Effector memory CD4-positive, alpha-beta T cell (primary cell): ENCODE results near the gene MCTP2.

Source experiments
- DNase-seq, 3 donors: peaks; one replicate each; pipeline ENCODE4 v3.0.0-alpha.2; 2020
- H3K27ac ChIP-seq: 2 replicates; pipeline ENCODE4 v1.7.0; 2013; ENCODE audit warnings: mild to moderate bottlenecking, low read length, moderate library complexity; ENCODE audit not compliant: insufficient read depth, poor library complexity, severe bottlenecking
- H3K27me3 ChIP-seq: replicated peaks from 2 replicates; pipeline ENCODE4 v1.7.0; 2013; ENCODE audit warnings: mild to moderate bottlenecking, low read length; ENCODE audit not compliant: insufficient read depth, control insufficient read depth, poor library complexity, severe bottlenecking
- H3K36me3 ChIP-seq: 2 replicates; pipeline ENCODE4 v1.7.0; 2013; ENCODE audit warnings: mild to moderate bottlenecking, low read length, moderate library complexity; ENCODE audit not compliant: control insufficient read depth, insufficient read depth
- H3K4me1 ChIP-seq: 2 replicates; pipeline ENCODE4 v1.7.0; 2013; ENCODE audit warnings: low read length, mild to moderate bottlenecking; ENCODE audit not compliant: control insufficient read depth, insufficient read depth, poor library complexity, severe bottlenecking
- H3K4me3 ChIP-seq: 2 replicates; pipeline ENCODE4 v1.7.0; 2013; ENCODE audit warnings: low read length, low read depth, mild to moderate bottlenecking; ENCODE audit not compliant: insufficient read depth, poor library complexity, severe bottlenecking
- H3K9me3 ChIP-seq: 2 replicates; pipeline ENCODE4 v1.7.0; 2013; ENCODE audit warnings: mild to moderate bottlenecking, low read length, moderate library complexity; ENCODE audit not compliant: control insufficient read depth

Gene MCTP2

DNA sequence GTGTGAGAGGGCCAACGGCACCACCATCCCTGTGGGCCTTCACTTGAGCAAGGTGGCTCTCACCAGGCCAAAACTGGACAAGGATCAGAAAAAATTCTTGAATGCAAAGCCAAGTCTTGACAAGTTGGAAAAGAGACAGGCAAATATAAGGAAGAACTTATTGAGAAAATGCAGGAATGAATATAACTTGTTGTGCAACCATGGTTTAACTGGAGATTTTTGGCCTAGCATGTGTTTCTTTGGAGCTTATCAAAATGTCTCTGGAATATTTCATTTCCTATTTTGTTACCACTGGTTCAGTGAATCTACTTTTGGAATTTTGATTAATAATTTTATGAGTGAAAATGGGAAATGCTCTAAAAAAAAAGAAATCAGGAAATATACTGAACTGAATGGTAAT lies 42.5 kb downstream of the MCTP2 start:
- Histone ChIP-seq H3K4me3 (no peak overlapping the region), H3K4me1 (no peaks in the 10 kb centered on the region), H3K27ac (no peak overlapping the region), H3K27me3 (no peaks in the 10 kb centered on the region), H3K36me3 (no peaks in the 10 kb centered on the region), H3K9me3 (no peaks in the 10 kb centered on the region)
- no peak for DNase-seq

DNA sequence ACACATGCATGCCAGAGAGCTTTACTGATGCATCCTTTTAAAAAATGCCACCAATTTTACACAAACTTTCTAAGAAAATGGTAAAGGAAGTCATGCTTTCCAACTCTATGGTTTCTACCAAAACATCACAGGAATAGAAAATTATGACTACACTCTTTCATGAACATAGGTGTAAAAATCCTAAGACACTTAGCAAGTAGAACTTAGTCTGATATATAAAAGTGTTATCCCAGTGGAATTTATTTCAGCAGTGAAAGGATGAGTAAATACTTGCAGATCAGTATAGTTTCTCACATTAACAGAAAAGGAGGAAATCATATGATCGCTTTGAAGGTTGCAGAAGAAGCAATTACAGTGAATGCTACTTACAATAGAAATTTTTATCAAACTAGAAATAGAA lies 43.4 kb downstream of the MCTP2 start:
- no peaks in the 10 kb centered on the region for H3K4me1 ChIP-seq
- no peaks in the 10 kb centered on the region for H3K9me3 ChIP-seq
- H3K4me3 ChIP-seq = no peak overlapping the region
- H3K27me3 ChIP-seq = no peaks in the 10 kb centered on the region
- no peaks in the 10 kb centered on the region for H3K36me3 ChIP-seq
- H3K27ac ChIP-seq = no peak overlapping the region
- no peak for DNase-seq

DNA sequence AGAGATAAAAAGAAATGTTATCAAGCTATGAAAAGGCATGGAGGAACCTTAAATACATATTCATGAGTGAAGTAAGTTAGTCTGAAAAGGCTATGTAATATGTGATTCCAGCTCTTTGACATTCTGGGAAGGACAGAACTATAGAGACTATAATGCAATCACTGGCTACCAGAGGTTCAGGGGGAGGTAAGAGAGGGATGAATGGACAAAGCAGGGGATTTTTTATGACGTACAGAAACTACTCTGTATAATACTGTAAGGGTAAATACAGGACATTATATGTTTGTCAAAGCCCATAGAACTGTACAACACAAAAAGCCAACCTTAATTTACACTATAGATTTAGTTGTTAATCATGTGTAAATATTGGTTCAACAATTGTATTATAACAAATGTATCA lies 46.1 kb downstream of the MCTP2 start:
- no peaks in the 10 kb centered on the region for H3K4me1 ChIP-seq
- H3K9me3 ChIP-seq = no peaks in the 10 kb centered on the region
- H3K4me3 ChIP-seq = no peak overlapping the region
- no peak for DNase-seq
- no peaks in the 10 kb centered on the region for H3K36me3 ChIP-seq
- H3K27me3 ChIP-seq = no peaks in the 10 kb centered on the region
- H3K27ac ChIP-seq = no peak overlapping the region

DNA sequence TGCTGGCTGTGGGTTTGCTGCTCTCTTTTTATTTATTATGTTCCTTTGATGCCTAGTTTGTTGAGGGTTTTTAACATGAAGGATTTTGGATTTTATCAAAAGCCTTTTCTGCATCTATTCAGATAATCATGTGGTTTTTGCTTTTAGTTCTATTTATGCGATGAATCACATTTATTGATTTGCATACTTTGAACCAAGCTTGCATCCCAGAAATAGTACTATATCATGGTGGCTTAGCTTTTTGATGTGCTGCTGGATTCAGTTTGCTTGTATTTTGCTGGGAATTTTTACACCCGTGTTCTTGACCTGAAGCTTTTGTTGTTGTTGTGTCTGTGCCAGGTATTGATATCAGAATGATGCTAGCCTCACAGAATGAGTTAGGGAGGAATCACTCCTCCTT lies 48.4 kb downstream of the MCTP2 start:
- Histone ChIP-seq H3K9me3 (no peaks in the 10 kb centered on the region), H3K36me3 (no peaks in the 10 kb centered on the region), H3K4me1 (no peaks in the 10 kb centered on the region), H3K27ac (no peak overlapping the region), H3K4me3 (no peak overlapping the region), H3K27me3 (no peaks in the 10 kb centered on the region)
- DNase-seq = no peak

DNA sequence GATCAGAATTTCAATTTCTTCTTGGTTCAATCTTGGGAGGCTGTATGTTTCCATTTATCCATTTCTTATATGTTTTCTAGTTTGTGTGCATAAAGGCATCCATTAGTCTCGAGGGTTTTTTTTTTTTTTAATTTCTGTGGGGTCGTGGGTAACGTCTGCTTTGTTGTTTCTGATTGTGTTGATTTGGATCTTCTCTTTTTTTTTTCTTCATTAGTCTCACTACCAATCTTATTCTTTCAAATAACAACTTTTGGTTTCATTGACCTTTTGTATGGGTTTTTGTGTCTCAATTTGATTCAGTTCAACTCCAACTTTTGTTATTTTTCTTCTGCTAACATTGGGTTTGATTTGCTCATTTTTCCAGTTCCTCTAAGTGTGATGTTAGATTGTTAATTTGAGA lies 48.9 kb downstream of the MCTP2 start:
- Histone ChIP-seq H3K4me3 (no peak overlapping the region), H3K27me3 (no peaks in the 10 kb centered on the region), H3K36me3 (no peaks in the 10 kb centered on the region), H3K27ac (no peak overlapping the region), H3K9me3 (no peaks in the 10 kb centered on the region), H3K4me1 (no peaks in the 10 kb centered on the region)
- DNase-seq = no peak

DNA sequence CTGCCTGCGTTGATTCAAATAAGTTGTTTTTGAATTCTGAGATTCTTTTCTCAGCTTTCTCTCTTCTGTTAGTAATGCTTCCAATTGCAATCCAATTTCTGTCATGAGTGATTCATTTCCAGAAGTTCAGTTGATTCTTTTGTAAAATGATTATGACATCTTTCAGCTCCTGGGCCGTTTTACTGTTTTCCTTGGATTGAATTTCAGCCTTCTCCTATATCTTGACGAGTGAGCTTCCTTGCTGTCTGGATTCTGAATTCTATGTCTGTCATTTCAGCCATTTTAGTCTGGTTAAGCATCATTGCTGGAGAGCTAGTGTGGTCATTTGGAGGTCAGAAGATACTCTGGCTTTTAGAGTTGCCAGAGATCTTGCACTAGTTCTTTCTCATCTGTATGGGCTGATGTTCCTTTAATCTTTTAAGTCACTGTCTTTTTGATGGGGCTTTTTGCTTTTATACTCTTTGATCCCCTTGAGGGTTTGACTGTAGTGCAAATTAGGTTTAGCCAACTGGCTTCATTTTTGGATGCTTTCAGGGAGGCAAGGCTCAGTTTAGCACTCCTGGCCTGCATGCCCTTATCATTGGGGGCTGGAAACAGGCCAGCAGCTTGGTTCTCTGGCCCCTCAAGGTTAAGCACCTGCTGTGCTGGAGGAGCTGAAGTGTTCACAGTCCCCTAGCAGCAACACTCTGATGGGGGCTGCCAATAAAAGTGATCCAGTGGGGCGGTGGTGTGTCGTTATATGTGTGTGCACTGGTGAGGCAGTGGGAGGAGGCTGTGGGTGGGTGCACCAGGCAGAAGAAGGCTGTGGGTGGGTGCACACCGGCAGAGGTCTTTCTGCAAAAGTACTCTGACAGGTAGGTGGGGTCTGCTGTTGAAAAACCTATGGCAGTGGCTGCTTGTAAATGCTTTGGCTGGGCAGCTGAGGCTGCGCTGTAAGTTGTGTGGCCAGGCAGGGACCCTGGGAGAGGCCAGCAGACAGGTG lies 51.2 kb downstream of the MCTP2 start:
- Histone ChIP-seq H3K27ac (no peak overlapping the region), H3K4me1 (no peaks in the 10 kb centered on the region), H3K36me3 (no peaks in the 10 kb centered on the region), H3K27me3 (no peaks in the 10 kb centered on the region), H3K4me3 (no peak overlapping the region), H3K9me3 (no peaks in the 10 kb centered on the region)
- DNase-seq = no peak

DNA sequence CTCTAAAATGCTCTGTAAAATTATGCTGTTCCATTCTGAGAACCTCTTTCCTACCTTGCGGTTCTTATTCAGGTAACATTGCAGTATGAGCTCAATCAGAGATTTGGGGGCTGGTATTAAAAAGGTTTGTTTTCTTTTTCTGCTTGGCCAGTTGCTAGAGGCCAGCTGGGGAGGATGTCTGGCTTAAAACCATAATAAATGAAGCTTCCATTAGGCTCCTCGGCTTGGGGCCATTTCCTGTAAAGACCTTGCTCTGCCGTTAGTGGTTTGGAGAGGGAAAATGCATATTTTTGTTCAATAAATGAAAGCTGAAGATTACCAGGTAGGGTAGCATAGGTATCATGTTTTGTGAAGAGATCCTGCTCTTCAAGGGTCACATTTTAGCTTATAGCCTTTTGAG lies 55.2 kb downstream of the MCTP2 start:
- no peaks in the 10 kb centered on the region for H3K9me3 ChIP-seq
- no peaks in the 10 kb centered on the region for H3K27me3 ChIP-seq
- no peaks in the 10 kb centered on the region for H3K36me3 ChIP-seq
- H3K27ac ChIP-seq = no peak overlapping the region
- H3K4me3 ChIP-seq = no peak overlapping the region
- no peak for DNase-seq
- no peaks in the 10 kb centered on the region for H3K4me1 ChIP-seq

DNA sequence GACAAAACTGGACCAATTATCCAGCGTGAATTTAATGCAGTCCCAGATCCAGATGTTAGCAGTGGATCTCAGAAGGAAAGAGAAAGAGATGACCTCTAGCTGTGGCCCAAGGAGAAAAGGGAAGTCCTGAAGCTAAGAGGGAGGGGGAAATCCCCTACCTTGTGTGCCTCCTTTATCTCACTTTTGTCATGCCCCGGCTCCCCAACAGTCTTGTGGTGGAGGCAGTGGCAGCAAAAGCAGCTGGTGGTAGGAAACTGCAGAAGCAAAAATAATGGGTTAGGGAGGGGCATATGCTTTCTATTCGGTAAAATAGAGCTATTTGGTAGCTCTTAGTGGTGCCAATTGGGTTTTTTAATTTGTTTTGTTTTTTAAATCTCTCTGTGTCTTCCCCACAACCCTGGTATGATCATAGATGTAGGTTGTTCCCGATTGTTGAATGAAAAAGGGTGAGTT lies 56.5 kb downstream of the MCTP2 start:
- no peaks in the 10 kb centered on the region for H3K27me3 ChIP-seq
- H3K9me3 ChIP-seq = no peaks in the 10 kb centered on the region
- peak in 1 of 3 donors; percentile 3 for DNase-seq
- H3K4me1 ChIP-seq = no peaks in the 10 kb centered on the region
- no peak overlapping the region for H3K4me3 ChIP-seq
- H3K36me3 ChIP-seq = no peaks in the 10 kb centered on the region
- H3K27ac ChIP-seq = no peak overlapping the region

DNA sequence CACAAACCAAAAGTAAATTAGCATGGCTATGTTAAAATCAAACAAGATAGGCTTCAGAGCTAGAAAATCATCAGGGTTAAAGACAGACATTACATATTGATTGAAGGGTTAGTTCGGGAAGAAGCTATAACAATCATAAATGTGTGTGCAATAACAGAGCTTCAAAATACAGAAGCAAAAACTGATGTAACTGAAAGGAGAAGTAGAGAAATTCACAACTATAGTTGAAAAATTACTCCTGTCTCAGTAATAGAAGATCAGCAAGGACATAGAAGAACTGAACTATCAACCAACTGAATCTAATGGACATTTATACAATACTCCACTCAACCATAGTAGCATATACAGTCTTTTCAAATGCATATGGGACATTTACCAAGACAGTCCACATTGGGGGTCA lies 59.4 kb downstream of the MCTP2 start:
- Histone ChIP-seq H3K27ac (no peak overlapping the region), H3K36me3 (no peaks in the 10 kb centered on the region), H3K9me3 (no peaks in the 10 kb centered on the region), H3K4me3 (no peak overlapping the region), H3K27me3 (no peaks in the 10 kb centered on the region), H3K4me1 (peaks cover 2% of the 10 kb centered on the region)
- DNase-seq = no peak
